H1 (cell line): ENCODE results near the gene RRBP1.

ENCODE experiments used
- CEBPB ChIP-seq: IDR thresholded peaks from 2 replicates; pipeline ENCODE4 v1.6.1; 2012; ENCODE audit warnings: low read depth, low read length
- CHD2 ChIP-seq: IDR thresholded peaks from 2 replicates; pipeline ENCODE4 v1.6.1; 2012; ENCODE audit warnings: low read length, improper control_type of control experiment
- EZH2 ChIP-seq: fragments of 200-600 bp; sonication (generic); IDR thresholded peaks from 2 replicates; pipeline ENCODE4 v1.7.1; 2012; ENCODE audit warnings: low read depth, mild to moderate bottlenecking, moderate library complexity, low read length, inconsistent platforms; ENCODE audit not compliant: severe bottlenecking
- KDM1A ChIP-seq: fragments of 200-600, 300-600 bp; sonication (generic); IDR thresholded peaks from 2 replicates; pipeline ENCODE4 v1.7.1; 2016; ENCODE audit warnings: mild to moderate bottlenecking, low read length, borderline replicate concordance
- POLR2A ChIP-seq, 2 experiments: IDR thresholded peaks; 1 replicate in 1 of 2; 2 replicates in 1 of 2; pipeline ENCODE4 v1.6.1; 2011; ENCODE audit warnings: low read depth in 2 of 2, low read length in 2 of 2, mild to moderate bottlenecking in 2 of 2; ENCODE audit errors: control extremely low read depth in 1 of 2
- RAD21 ChIP-seq, 2 experiments: IDR thresholded peaks in 1 of 2; conservative IDR thresholded peaks in 1 of 2; 2 replicates each; pipeline ENCODE4 v1.6.1; 2011; ENCODE audit warnings: low read depth in 2 of 2, low read length in 2 of 2, improper control_type of control experiment in 1 of 2, inconsistent platforms in 1 of 2, mild to moderate bottlenecking in 1 of 2, moderate library complexity in 1 of 2
- RXRA ChIP-seq: IDR thresholded peaks from 2 replicates; pipeline ENCODE4 v1.6.1; 2011; ENCODE audit warnings: low read depth, mild to moderate bottlenecking, low read length, moderate library complexity; ENCODE audit not compliant: insufficient read depth
- SRF ChIP-seq: IDR thresholded peaks from 2 replicates; pipeline ENCODE4 v1.6.1; 2011; ENCODE audit warnings: mild to moderate bottlenecking, low read depth, low read length, moderate library complexity
- TAF1 ChIP-seq: IDR thresholded peaks from 2 replicates; pipeline ENCODE4 v1.6.1; 2011; ENCODE audit warnings: mild to moderate bottlenecking, low read depth, low read length
- TF ChIP-seq, protein P1 (sequence below), 3 experiments: IDR thresholded peaks; 1 replicate in 2 of 3; 2 replicates in 1 of 3; pipeline versions ENCODE4 v1.5.1 to v1.6.1; 2011; ENCODE audit warnings: low read length in 3 of 3, mild to moderate bottlenecking in 3 of 3, inconsistent platforms in 2 of 3, low read depth in 1 of 3, moderate library complexity in 1 of 3; ENCODE audit not compliant: insufficient read depth in 1 of 3; ENCODE audit errors: control extremely low read depth in 1 of 3
- TF ChIP-seq, protein P2 (sequence below): IDR thresholded peaks from 2 replicates; pipeline ENCODE4 v1.6.1; 2011; ENCODE audit warnings: low read depth, mild to moderate bottlenecking, low read length; ENCODE audit not compliant: insufficient read depth

DNA sequence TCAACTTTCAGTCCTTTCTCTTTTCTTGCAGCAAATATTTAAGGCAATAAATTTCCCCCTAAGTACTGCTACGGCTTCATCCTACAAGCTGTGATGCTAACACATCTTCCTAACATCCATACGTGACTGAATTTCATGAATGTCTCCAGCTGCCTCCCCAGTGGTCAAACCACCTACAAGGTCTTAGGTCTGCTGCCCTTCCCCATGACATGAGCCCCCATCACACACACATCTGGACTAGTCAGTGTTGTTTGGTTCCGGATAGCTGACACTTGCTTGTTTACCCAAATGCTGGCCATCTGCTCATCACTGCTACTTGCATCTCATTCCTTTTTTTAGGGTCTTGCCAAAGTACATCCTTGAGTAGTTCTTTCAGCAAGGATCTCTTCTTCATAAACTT lies 14.6 kb downstream of the RRBP1 start:
- TF ChIP-seq EZH2 = no peak
- TF ChIP-seq, protein P1, sequence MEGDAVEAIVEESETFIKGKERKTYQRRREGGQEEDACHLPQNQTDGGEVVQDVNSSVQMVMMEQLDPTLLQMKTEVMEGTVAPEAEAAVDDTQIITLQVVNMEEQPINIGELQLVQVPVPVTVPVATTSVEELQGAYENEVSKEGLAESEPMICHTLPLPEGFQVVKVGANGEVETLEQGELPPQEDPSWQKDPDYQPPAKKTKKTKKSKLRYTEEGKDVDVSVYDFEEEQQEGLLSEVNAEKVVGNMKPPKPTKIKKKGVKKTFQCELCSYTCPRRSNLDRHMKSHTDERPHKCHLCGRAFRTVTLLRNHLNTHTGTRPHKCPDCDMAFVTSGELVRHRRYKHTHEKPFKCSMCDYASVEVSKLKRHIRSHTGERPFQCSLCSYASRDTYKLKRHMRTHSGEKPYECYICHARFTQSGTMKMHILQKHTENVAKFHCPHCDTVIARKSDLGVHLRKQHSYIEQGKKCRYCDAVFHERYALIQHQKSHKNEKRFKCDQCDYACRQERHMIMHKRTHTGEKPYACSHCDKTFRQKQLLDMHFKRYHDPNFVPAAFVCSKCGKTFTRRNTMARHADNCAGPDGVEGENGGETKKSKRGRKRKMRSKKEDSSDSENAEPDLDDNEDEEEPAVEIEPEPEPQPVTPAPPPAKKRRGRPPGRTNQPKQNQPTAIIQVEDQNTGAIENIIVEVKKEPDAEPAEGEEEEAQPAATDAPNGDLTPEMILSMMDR (IDR thresholded peaks at IDR 0.05; ENCODE audit: control extremely low read depth in 1 of 3, insufficient read depth in 1 of 3, low read depth in 1 of 3, low read length in 3 of 3) = no peak
- TF ChIP-seq CHD2 = no peak
- TF ChIP-seq POLR2A (IDR thresholded peaks at IDR 0.05; ENCODE audit: control extremely low read depth in 1 of 2, low read depth in 2 of 2, low read length in 2 of 2) = no peak
- no peak for TF ChIP-seq CEBPB
- no peak for TF ChIP-seq TAF1
- TF ChIP-seq RAD21 (IDR thresholded peaks at IDR 0.05 in 1 of 2, conservative IDR thresholded peaks at IDR 0.05 in 1 of 2; ENCODE audit: low read depth in 2 of 2, low read length in 2 of 2) = no peak
- no peak for TF ChIP-seq RXRA
- TF ChIP-seq, protein P2, sequence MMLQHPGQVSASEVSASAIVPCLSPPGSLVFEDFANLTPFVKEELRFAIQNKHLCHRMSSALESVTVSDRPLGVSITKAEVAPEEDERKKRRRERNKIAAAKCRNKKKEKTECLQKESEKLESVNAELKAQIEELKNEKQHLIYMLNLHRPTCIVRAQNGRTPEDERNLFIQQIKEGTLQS = no peak
- TF ChIP-seq SRF = no peak
- TF ChIP-seq KDM1A = no peak
